Spleen (tissue), 7 donors: ENCODE data around the gene PDAP1.

Experiments
- POLR2A ChIP-seq, 3 donors: fragments of 450-650 bp; IDR thresholded peaks; one replicate each; pipeline ENCODE4 v1.5.1; 2017; ENCODE audit warnings: antibody characterized with exemption in 3 of 3, mild to moderate bottlenecking in 1 of 3
- TF ChIP-seq, protein P1 (sequence below), 11 experiments: fragments of 200-600 bp in 7 of 11; fragments of 450-650 bp in 4 of 11; sonication (generic) in 4 of 11; IDR thresholded peaks in 8 of 11; conservative IDR thresholded peaks in 3 of 11; 1 replicate in 7 of 11; 2 replicates in 4 of 11; pipeline versions ENCODE4 v1.4.0 to v1.8.0; 2016 to 2021; ENCODE audit warnings: antibody characterized with exemption in 11 of 11, inconsistent platforms in 4 of 11, mild to moderate bottlenecking in 1 of 11
- donor health status: DM: no; HTN: no; CAD: no; lungs with moderate emphysema.
- donor health status: DM: no; HTN: no; CAD: no.
- donor health status: DM: no; HTN: no; CAD: no.

DNA sequence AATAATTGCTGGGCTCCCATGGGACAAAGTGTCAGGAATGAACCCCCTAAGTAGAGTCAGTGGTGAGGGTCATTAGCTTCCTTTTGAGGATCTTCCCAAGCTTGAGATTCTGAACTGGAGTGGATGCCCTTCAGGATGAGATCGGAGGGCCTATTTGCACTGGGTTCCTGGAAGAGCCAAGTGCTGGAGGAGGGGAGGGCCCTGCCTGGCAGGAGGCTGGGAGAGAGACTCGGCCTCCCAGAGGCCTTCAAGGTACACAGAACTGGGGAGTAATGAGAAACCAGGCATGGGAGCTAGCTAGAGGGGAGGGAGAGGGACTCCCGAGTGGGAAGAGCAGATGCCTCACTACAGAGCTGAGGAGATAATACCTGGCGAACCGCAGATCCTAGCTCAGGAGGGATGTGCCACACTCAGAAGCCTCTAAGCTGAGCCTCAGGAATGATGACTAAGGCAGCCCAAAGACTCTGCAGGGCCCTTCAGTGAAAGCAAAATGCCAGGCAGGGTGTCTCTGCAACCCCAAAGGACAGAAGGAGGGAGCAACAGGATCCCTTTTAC lies 9.4 kb downstream of the PDAP1 start:
- TF ChIP-seq, protein P1, sequence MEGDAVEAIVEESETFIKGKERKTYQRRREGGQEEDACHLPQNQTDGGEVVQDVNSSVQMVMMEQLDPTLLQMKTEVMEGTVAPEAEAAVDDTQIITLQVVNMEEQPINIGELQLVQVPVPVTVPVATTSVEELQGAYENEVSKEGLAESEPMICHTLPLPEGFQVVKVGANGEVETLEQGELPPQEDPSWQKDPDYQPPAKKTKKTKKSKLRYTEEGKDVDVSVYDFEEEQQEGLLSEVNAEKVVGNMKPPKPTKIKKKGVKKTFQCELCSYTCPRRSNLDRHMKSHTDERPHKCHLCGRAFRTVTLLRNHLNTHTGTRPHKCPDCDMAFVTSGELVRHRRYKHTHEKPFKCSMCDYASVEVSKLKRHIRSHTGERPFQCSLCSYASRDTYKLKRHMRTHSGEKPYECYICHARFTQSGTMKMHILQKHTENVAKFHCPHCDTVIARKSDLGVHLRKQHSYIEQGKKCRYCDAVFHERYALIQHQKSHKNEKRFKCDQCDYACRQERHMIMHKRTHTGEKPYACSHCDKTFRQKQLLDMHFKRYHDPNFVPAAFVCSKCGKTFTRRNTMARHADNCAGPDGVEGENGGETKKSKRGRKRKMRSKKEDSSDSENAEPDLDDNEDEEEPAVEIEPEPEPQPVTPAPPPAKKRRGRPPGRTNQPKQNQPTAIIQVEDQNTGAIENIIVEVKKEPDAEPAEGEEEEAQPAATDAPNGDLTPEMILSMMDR (IDR thresholded peaks at IDR 0.05 in 8 of 11, conservative IDR thresholded peaks at IDR 0.05 in 3 of 11), result no peak
- no peak for TF ChIP-seq POLR2A (IDR thresholded peaks at IDR 0.05)
